ENCODE data around the gene TENM4.

DNA sequence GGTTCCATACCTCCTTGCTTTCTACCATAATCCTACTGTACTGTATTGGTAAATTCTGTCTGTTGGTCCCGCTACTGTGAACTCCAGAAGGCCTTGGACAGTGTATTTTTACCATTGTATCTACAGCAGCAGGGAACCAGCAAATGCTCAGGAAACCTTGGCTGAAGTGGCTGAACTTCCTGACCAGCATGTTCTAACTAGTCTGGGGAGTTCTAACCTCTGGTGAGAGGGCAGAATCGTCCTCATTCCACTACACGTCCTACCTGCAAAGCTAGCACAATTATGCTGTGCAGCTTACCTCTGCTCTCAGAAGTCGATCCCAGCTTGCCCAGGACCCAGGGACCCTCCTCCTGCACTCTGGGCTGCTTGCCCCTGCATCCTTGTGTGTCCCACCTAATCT, 283.1 kb downstream of the TENM4 start:
- TF ChIP-seq, protein P1, sequence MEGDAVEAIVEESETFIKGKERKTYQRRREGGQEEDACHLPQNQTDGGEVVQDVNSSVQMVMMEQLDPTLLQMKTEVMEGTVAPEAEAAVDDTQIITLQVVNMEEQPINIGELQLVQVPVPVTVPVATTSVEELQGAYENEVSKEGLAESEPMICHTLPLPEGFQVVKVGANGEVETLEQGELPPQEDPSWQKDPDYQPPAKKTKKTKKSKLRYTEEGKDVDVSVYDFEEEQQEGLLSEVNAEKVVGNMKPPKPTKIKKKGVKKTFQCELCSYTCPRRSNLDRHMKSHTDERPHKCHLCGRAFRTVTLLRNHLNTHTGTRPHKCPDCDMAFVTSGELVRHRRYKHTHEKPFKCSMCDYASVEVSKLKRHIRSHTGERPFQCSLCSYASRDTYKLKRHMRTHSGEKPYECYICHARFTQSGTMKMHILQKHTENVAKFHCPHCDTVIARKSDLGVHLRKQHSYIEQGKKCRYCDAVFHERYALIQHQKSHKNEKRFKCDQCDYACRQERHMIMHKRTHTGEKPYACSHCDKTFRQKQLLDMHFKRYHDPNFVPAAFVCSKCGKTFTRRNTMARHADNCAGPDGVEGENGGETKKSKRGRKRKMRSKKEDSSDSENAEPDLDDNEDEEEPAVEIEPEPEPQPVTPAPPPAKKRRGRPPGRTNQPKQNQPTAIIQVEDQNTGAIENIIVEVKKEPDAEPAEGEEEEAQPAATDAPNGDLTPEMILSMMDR (IDR thresholded peaks at IDR 0.05; ENCODE audit: poor library complexity, severe bottlenecking) = no peak
- no peak for TF ChIP-seq MXI1 (conservative IDR thresholded peaks at IDR 0.05; ENCODE audit: poor library complexity, severe bottlenecking)
